HepG2 (cell line): ENCODE results near the gene DLEC1. TPM values are rescaled to one million over a fixed set of nuclear protein-coding genes. Genes with fewer than 3 reads are reported as not detected.

Source experiments
- ATAC-seq: fragments of 200-7000 bp; cut with Tn5 transposase; 3 replicates; pipeline ENCODE4 v1.9.1; 2020; ENCODE audit warnings: mild to moderate bottlenecking, moderate library complexity
- BruUV-seq: library from RNA; stranded (reverse); fragments of 400-500 nt; replicated peaks from 2 replicates; lab custom pipeline; 2021; lab: Mats Ljungman, UMichigan
- CTCF ChIA-PET: fragments of 300-600 bp; formaldehyde crosslinking; extraction: SDS; loops from one replicate; lab custom pipeline; 2021; ENCODE audit warnings: low total read pairs, inconsistent platforms, low intra/inter-chr PET ratio; lab: Yijun Ruan, JAX
- POLR2A ChIA-PET: fragments of 350-600 bp; sonication (Branson Sonifier 250); formaldehyde crosslinking; loops from one replicate; lab custom pipeline; 2020; ENCODE audit warnings: antibody characterized with exemption, inconsistent platforms; lab: Yijun Ruan, JAX
- DNase-seq: peaks from one replicate; pipeline ENCODE4 v3.0.0-alpha.2; 2015; ENCODE audit warnings: low spot score
- FAIRE-seq: peaks from 3 replicates; lab custom pipeline; 2011; peaks lifted over from hg19 to GRCh38; lab: Jason Lieb, UNC
- H2AFZ ChIP-seq: one replicate; pipeline ENCODE4 v1.6.1; 2011; ENCODE audit warnings: low read length, inconsistent platforms
- H3K27ac ChIP-seq: fragments of 300-600 bp; 3 replicates; pipeline ENCODE4 v1.8.0; 2011; ENCODE audit warnings: mixed run types, mild to moderate bottlenecking, mixed read lengths, low read length, inconsistent platforms; ENCODE audit not compliant: insufficient read depth; ENCODE audit errors: extremely low read length
- H3K27me3 ChIP-seq, 2 experiments: fragments of 200-600 bp in 1 of 2; 2 replicates in 1 of 2; 3 replicates in 1 of 2; pipeline versions ENCODE4 v1.6.0 to v1.8.0; 2011; ENCODE audit warnings: low read length in 2 of 2, mild to moderate bottlenecking in 2 of 2, moderate library complexity in 2 of 2, inconsistent platforms in 1 of 2; ENCODE audit not compliant: insufficient read depth in 2 of 2, control insufficient read depth in 1 of 2
- H3K36me3 ChIP-seq, 2 experiments: fragments of 200-600 bp in 1 of 2; replicated peaks in 1 of 2; 2 replicates in 1 of 2; 3 replicates in 1 of 2; pipeline versions ENCODE4 v1.5.1 to v1.8.0; 2011; ENCODE audit warnings: low read length in 2 of 2, inconsistent platforms in 1 of 2; ENCODE audit not compliant: insufficient read depth in 2 of 2, control insufficient read depth in 1 of 2
- H3K4me1 ChIP-seq: 2 replicates; pipeline ENCODE4 v1.5.1; 2012; ENCODE audit warnings: low read length, inconsistent platforms; ENCODE audit not compliant: insufficient read depth
- H3K4me2 ChIP-seq: 2 replicates; pipeline ENCODE4 v1.6.0; 2011; ENCODE audit warnings: low read depth, low read length, inconsistent platforms
- H3K4me3 ChIP-seq, 3 experiments: fragments of 200-600 bp in 1 of 3; sonication (generic), shearing (Covaris generic) in 1 of 3; replicated peaks in 1 of 3; 2 replicates each; pipeline ENCODE4 v1.5.1; 2011 to 2016; ENCODE audit warnings: low read length in 3 of 3, inconsistent platforms in 2 of 3, low read depth in 2 of 3, mild to moderate bottlenecking in 2 of 3, control low read depth in 1 of 3, mixed read lengths in 1 of 3; ENCODE audit not compliant: insufficient read depth in 1 of 3
- H3K79me2 ChIP-seq: one replicate; pipeline ENCODE4 v1.6.1; 2011; ENCODE audit warnings: low read length, inconsistent platforms; ENCODE audit not compliant: insufficient read depth
- H3K9ac ChIP-seq: 2 replicates; pipeline ENCODE4 v1.6.0; 2011; ENCODE audit warnings: mild to moderate bottlenecking, low read depth, low read length, inconsistent platforms; ENCODE audit not compliant: insufficient read depth
- H3K9me3 ChIP-seq: 2 replicates; pipeline ENCODE4 v1.5.1; 2012; ENCODE audit warnings: mild to moderate bottlenecking, low read length
- H4K20me1 ChIP-seq: 2 replicates; pipeline ENCODE4 v1.6.0; 2011; ENCODE audit warnings: inconsistent platforms, mild to moderate bottlenecking, low read length, moderate library complexity; ENCODE audit not compliant: insufficient read depth
- BRCA1 ChIP-seq: sonication (generic); formaldehyde crosslinking; IDR thresholded peaks from 2 replicates; pipeline ENCODE4 v1.4.0; 2020; ENCODE audit warnings: missing genetic modification reagents
- KDM3A ChIP-seq: IDR thresholded peaks from 2 replicates; pipeline ENCODE4 v1.6.1; 2018; ENCODE audit warnings: low read depth, missing compliant biosample characterization
- MYNN ChIP-seq: sonication (generic); formaldehyde crosslinking; IDR thresholded peaks from 2 replicates; pipeline ENCODE4 v1.4.0; 2020; ENCODE audit warnings: mild to moderate bottlenecking, low read depth, missing genetic modification reagents
- RCOR2 ChIP-seq: IDR thresholded peaks from 2 replicates; pipeline ENCODE4 v1.6.1; 2016; ENCODE audit warnings: missing biosample characterization, missing genetic modification reagents
- TOE1 ChIP-seq: sonication (generic); formaldehyde crosslinking; IDR thresholded peaks from 2 replicates; pipeline ENCODE4 v1.4.0; 2020; ENCODE audit warnings: mild to moderate bottlenecking, missing genetic modification reagents
- ZNF543 ChIP-seq: sonication (generic); formaldehyde crosslinking; IDR thresholded peaks from 2 replicates; pipeline ENCODE4 v1.4.0; 2020; ENCODE audit warnings: mild to moderate bottlenecking, missing genetic modification reagents
- ZNF773 ChIP-seq: sonication (generic); formaldehyde crosslinking; IDR thresholded peaks from 2 replicates; pipeline ENCODE4 v1.4.0; 2020; ENCODE audit warnings: missing genetic modification reagents, borderline replicate concordance
- WGBS: methylation state at CpG from one replicate; pipeline ENCODE4 v1.1.6; 2017; ENCODE audit warnings: low lambda C conversion rate; 5-methylcytosine and 5-hydroxymethylcytosine counted together
- in situ Hi-C: cut with HindIII; loops from 2 replicates; pipeline ENCODE4 v1.10.0; 2017; ENCODE audit warnings: low pct_unique_long_range_greater_than_20kb; ENCODE audit not compliant: extremely low pct_ligation_motif_present
- intact Hi-C: fragments of 100-400 bp; cut with micrococcal nuclease; formaldehyde crosslinking; loops from one replicate; pipeline ENCODE4 v1.10.0; 2022; ENCODE audit not compliant: unreplicated experiment
- polyA plus RNA-seq, 8 experiments: library from polyadenylated mRNA; depleted of rRNA in 3 of 8; stranded (reverse) in 7 of 8; unstranded in 1 of 8; fragments of >200 nt; fragmentation: Illumina TruSeq in 4 of 8; extraction: Trizol in 4 of 8; gene quantifications; 2 replicates each; pipeline versions ENCODE4 v1.2.1 to v1.2.3, GENCODE V29; 2011 to 2016; ENCODE audit warnings: low read depth in 4 of 8, missing spikeins in 1 of 8, mixed read lengths in 1 of 8; ENCODE audit not compliant: insufficient read depth in 1 of 8
- total RNA-seq, 5 experiments: library from RNA; depleted of rRNA; stranded (reverse); fragments of >200 nt; fragmentation: Illumina TruSeq; extraction: Trizol; gene quantifications; 2 replicates each; pipeline ENCODE4 v1.2.3, GENCODE V29; 2016; ENCODE audit warnings: low read depth in 1 of 5
- TF ChIP-seq, protein P1 (sequence below), 2 experiments: fragments of 450-650 bp in 1 of 2; sonication (generic) in 1 of 2; formaldehyde crosslinking in 1 of 2; IDR thresholded peaks; 2 replicates each; pipeline versions ENCODE4 v1.6.1 to v1.8.0; 2016 to 2022; ENCODE audit warnings: antibody characterized with exemption in 1 of 2, mild to moderate bottlenecking in 1 of 2, missing genetic modification reagents in 1 of 2
- TF ChIP-seq, protein P2 (sequence below): sonication (generic); formaldehyde crosslinking; IDR thresholded peaks from 2 replicates; pipeline ENCODE4 v1.4.0; 2020; ENCODE audit warnings: missing genetic modification reagents
- TF ChIP-seq, protein P3 (sequence below): sonication (generic); formaldehyde crosslinking; IDR thresholded peaks from 2 replicates; pipeline ENCODE4 v1.5.0; 2020; ENCODE audit warnings: missing genetic modification reagents

The DLEC1 gene
- total and polyA plus RNA-seq, 2 of the 13 experiments (the other 11 are each of a cell fraction or from before 2014, with no cell fraction given) = 0.09 TPM; not detected in 1

DNA sequence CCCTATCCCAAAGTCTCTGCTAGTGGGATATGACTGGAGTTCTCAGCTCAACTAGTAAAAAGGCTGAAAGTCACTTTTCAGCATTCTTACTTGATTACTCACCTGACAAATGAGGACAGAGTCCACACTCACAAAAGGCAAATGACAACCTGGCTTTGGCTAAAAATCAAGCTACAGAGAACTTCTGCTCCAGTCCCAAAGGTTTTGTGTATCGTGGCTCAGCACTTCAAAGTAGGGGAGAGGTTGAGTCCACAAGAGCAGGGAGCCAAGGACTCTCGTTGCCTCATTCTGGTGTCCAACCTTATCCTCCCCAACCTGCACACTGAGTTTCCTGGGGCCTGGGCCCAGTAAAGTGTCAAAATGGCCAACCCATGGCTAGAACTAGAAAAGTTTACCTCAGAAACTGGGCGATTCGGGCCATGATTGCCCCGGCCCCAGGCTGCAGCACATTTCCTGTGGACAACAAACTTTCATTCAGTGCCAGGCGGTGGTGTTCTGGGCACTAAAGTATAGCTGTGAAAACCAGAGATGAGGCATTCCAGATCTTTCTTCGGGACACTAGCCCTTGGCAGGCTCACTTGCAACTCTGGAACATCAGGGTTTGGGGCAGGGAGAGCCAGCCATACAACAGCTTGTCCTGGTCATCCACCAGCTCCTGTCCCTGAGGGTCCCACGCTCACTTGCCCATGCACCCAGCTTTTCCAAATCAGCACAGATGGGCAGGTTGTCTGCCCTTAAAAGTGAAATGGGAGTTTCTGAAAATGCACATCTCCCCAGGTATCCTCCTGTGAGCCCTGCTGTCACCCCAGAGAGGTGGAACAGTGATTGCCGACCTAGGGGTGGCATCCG, 94.8 kb downstream of the DLEC1 start:
- intact Hi-C loops (loop anchor here (2.0 to 10.0 kb wide), 3 partner anchors 17 to 213 kb away; partner anchors contain the start of gene XYLB), in situ Hi-C loops (loop anchor here (25.0 kb wide), 1 partner anchor 329 kb away; the partner anchor contains the start of gene ACVR2B)
- ATAC-seq (peak; percentile 62), DNase-seq (peak; percentile 99), FAIRE-seq (peak; percentile 100)
- Histone ChIP-seq H2AFZ (no peak overlapping the region), H3K27ac (peak overlapping the region; percentile 97), H4K20me1 (peaks cover 6% of the 10 kb centered on the region; the same call in 1 of the 2 replicates), H3K79me2 (peaks cover 71% of the 10 kb centered on the region), H3K4me1 (peaks cover 72% of the 10 kb centered on the region), H3K4me2 (peak overlapping the region; percentile 90), H3K27me3 (no peaks in the 10 kb centered on the region; a peak in 1 of 5 replicates), H3K36me3 (peaks cover 13 to 40% of the 10 kb centered on the region in 2 experiments), H3K9me3 (no peaks in the 10 kb centered on the region), H3K9ac (peak overlapping the region; percentile 90), H3K4me3 (peak overlapping the region; percentile 11 to 96 (median 89); a peak in 4 of 6 replicates)
- ChIA-PET CTCF (no interaction called here), POLR2A (interaction anchor here (1.1 to 6.9 kb wide), 8 partner anchors 9 to 322 kb away, joined by 4 to 87 read pairs (median 10); partner anchors contain the start of genes OXSR1 and XYLB)
- BruUV-seq = no TSS peak
- WGBS = 35% methylated on average over 4 of the region's 10 CpGs
- TF ChIP-seq, protein P1, sequence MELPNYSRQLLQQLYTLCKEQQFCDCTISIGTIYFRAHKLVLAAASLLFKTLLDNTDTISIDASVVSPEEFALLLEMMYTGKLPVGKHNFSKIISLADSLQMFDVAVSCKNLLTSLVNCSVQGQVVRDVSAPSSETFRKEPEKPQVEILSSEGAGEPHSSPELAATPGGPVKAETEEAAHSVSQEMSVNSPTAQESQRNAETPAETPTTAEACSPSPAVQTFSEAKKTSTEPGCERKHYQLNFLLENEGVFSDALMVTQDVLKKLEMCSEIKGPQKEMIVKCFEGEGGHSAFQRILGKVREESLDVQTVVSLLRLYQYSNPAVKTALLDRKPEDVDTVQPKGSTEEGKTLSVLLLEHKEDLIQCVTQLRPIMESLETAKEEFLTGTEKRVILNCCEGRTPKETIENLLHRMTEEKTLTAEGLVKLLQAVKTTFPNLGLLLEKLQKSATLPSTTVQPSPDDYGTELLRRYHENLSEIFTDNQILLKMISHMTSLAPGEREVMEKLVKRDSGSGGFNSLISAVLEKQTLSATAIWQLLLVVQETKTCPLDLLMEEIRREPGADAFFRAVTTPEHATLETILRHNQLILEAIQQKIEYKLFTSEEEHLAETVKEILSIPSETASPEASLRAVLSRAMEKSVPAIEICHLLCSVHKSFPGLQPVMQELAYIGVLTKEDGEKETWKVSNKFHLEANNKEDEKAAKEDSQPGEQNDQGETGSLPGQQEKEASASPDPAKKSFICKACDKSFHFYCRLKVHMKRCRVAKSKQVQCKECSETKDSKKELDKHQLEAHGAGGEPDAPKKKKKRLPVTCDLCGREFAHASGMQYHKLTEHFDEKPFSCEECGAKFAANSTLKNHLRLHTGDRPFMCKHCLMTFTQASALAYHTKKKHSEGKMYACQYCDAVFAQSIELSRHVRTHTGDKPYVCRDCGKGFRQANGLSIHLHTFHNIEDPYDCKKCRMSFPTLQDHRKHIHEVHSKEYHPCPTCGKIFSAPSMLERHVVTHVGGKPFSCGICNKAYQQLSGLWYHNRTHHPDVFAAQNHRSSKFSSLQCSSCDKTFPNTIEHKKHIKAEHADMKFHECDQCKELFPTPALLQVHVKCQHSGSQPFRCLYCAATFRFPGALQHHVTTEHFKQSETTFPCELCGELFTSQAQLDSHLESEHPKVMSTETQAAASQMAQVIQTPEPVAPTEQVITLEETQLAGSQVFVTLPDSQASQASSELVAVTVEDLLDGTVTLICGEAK (IDR thresholded peaks at IDR 0.05) = no peak
- TF ChIP-seq, protein P1 (CRISPR knock-in tag; IDR thresholded peaks at IDR 0.05) = peak; percentile 16; the same call in 1 of the 2 replicates
- TF ChIP-seq BRCA1 = 0 out of 2 replicates have a peak, but pooled peaks have one; percentile 46
- TF ChIP-seq MYNN (CRISPR knock-in tag) = no peak
- peak; percentile 81; the same call in 1 of the 2 replicates for TF ChIP-seq ZNF543 (CRISPR knock-in tag)
- TF ChIP-seq TOE1 = 0 out of 2 replicates have a peak, but pooled peaks have one; percentile 40
- TF ChIP-seq KDM3A (CRISPR knock-in tag) = peak; percentile 90; the same call in 1 of the 2 replicates
- TF ChIP-seq, protein P2, sequence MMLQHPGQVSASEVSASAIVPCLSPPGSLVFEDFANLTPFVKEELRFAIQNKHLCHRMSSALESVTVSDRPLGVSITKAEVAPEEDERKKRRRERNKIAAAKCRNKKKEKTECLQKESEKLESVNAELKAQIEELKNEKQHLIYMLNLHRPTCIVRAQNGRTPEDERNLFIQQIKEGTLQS (CRISPR knock-in tag) = peak; percentile 97
- TF ChIP-seq, protein P3, sequence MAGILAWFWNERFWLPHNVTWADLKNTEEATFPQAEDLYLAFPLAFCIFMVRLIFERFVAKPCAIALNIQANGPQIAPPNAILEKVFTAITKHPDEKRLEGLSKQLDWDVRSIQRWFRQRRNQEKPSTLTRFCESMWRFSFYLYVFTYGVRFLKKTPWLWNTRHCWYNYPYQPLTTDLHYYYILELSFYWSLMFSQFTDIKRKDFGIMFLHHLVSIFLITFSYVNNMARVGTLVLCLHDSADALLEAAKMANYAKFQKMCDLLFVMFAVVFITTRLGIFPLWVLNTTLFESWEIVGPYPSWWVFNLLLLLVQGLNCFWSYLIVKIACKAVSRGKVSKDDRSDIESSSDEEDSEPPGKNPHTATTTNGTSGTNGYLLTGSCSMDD = no peak
- no peak for TF ChIP-seq ZNF773
- TF ChIP-seq RCOR2 (CRISPR knock-in tag) = peak; percentile 83; the same call in 1 of the 2 replicates
